ENCODE measurements around the gene WFDC11.

The WFDC11 gene

DNA sequence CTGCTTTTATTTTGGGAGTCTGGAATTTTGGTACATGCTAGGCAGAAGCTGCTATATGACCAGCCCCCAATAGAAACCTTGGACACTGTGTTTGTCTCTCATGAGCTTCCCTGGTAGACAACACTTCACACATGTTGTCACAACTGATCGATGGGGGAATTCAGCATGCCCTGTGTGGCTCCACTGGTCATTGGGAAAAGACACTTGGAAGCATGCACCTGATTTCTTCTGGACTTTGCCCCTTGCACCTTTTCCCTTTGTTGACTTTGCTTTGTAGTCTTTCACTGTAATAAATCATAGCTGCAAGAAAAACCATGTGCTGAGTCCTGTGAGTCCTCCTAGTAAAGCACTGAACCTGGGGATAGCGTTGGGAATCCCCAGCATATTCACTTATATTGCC, 48.4 kb downstream of the WFDC11 start:
- DNase-seq = no peak

DNA sequence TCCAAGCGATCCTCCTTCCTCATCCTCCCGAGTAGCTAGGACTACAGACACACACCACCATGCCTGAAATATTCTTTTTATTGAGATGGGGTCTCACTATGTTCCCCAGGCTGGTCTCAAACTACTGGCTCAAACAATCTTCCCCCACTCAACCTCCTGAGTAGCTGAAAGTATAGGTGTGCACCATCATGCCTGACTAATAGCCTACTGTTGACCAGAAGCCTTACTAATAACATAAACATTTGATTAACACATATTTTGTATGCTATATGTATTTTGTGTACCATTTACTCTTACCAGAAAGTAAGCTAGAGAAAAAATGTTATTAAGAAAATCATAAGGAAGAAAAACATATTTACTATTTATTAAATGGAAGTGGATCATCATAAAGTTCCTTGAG, 52.4 kb downstream of the WFDC11 start:
- DNase-seq = no peak

DNA sequence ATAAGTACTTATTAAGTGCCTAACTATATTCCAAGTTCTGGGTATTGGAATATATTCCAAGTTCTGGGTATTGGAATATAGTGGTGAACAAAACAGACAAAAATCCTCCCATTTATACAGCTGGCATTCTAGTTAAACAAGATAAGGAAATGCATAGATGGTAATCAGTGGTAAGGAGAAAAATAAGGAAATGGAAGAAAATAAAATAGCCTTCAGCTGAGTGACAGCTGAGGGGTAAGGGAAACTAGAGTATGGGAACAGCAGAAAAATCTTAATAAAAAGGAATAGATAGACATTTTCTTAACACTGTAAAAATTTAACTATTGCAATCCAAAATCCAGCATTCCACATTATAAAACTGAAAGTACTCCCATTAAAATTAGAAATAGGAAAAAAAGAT, 57.7 kb downstream of the WFDC11 start:
- no peak for DNase-seq

DNA sequence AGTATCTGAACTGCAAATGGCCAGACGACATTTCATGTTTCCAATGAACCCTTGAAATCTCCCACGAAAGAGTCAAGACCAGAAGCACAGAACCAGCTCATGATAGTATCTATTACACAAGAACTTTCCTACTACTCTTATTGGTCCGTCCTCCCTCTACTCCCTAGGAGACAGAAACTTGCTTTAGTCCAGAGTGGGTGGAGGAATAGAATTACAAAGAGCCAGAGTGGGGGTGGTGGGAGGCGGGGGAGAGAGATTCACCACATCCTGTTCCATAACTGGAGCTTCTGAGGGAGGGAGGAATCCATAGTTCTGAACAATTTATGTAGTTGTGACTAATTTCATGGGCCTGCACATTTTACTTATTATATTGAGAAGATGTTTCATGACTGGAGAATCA, 59.0 kb downstream of the WFDC11 start:
- no peak for DNase-seq

DNA sequence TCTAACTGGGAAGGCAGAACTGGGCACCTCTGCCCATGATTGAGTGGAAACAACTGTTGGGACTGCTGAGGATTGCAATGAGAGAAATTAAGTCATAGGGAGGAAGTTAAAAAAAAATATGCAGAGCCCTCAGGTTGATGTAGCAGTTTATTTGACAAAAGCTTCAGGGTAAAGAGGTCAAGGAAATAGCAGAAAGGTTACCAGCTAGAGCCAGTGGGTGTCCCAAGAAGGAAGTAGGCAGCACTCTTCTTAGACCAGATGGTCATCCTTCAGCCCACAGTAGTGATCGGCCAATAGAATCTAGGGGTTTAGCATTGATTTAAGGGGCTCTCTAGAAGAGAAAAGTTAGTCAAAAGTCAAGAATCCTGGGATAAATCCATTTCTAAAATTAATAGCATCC, 62.2 kb downstream of the WFDC11 start:
- DNase-seq = no peak

Data from 8988T (cell line).